ENCODE measurements around the gene ZNF620.

ZNF620 gene

GRCh38 chr3:40476478-40477470 lies 29.1 kb upstream of the ZNF620 start, which contains the start of gene ZNF619:
Gene ZNF619 (plus strand): TSS chr3:40477122. CDS start chr3:40477980, 858 bp downstream.
- Mint-ChIP-seq H3K9me3 (no peaks in the 10 kb centered on the region), H3K4me1 (peaks cover 30% of the 10 kb centered on the region), H3K27me3 (no peaks in the 10 kb centered on the region), H3K36me3 (peaks cover 25% of the 10 kb centered on the region), H3K4me3 (peak within 1 kb of the TSS; percentile 98), H3K27ac (peak within 1 kb of the TSS; percentile 100)
- peak; percentile 93 for ATAC-seq

- no peak for ATAC-seq
- H3K9me3 Mint-ChIP-seq: no peaks in the 10 kb centered on the region
- no peaks in the 10 kb centered on the region for H3K27me3 Mint-ChIP-seq
- H3K36me3 Mint-ChIP-seq: peaks cover 32% of the 10 kb centered on the region
- H3K27ac Mint-ChIP-seq: peak overlapping the region; percentile 100
- H3K4me1 Mint-ChIP-seq: peaks cover 35% of the 10 kb centered on the region
- peak overlapping the region; percentile 98 for H3K4me3 Mint-ChIP-seq
These were observed 28.2 kb upstream of the ZNF620 start for GRCh38 chr3:40477666-40478065.

- Mint-ChIP-seq H3K4me3 (no peak overlapping the region), H3K36me3 (peaks cover 68% of the 10 kb centered on the region), H3K4me1 (peaks cover 3% of the 10 kb centered on the region), H3K27me3 (no peaks in the 10 kb centered on the region), H3K9me3 (peaks cover 18% of the 10 kb centered on the region), H3K27ac (no peak overlapping the region)
- no peak for ATAC-seq
These were observed 18.7 kb upstream of the ZNF620 start for GRCh38 chr3:40487172-40487571.

GRCh38 chr3:40490916-40491315 lies 14.9 kb upstream of the ZNF620 start:
- Mint-ChIP-seq H3K9me3 (peaks cover 18% of the 10 kb centered on the region), H3K27ac (no peak overlapping the region), H3K4me1 (no peaks in the 10 kb centered on the region), H3K27me3 (no peaks in the 10 kb centered on the region), H3K36me3 (peaks cover 56% of the 10 kb centered on the region), H3K4me3 (no peak overlapping the region)
- no peak for ATAC-seq

GRCh38 chr3:40494698-40495097 lies 11.1 kb upstream of the ZNF620 start:
- H3K4me3 Mint-ChIP-seq: no peak overlapping the region
- H3K36me3 Mint-ChIP-seq: peaks cover 30% of the 10 kb centered on the region
- H3K4me1 Mint-ChIP-seq: no peaks in the 10 kb centered on the region
- H3K27me3 Mint-ChIP-seq: no peaks in the 10 kb centered on the region
- H3K9me3 Mint-ChIP-seq: peaks cover 5% of the 10 kb centered on the region
- H3K27ac Mint-ChIP-seq: no peak overlapping the region
- ATAC-seq: no peak

- Mint-ChIP-seq H3K36me3 (peaks cover 17% of the 10 kb centered on the region), H3K4me1 (no peaks in the 10 kb centered on the region), H3K27ac (no peak overlapping the region), H3K4me3 (no peak overlapping the region), H3K9me3 (peaks cover 2% of the 10 kb centered on the region), H3K27me3 (no peaks in the 10 kb centered on the region)
- ATAC-seq: no peak
These were observed 8.6 kb upstream of the ZNF620 start for GRCh38 chr3:40497288-40497687.

- no peak for ATAC-seq
- Mint-ChIP-seq H3K27ac (no peak overlapping the region), H3K36me3 (peaks cover 10% of the 10 kb centered on the region), H3K4me3 (no peak overlapping the region), H3K4me1 (no peaks in the 10 kb centered on the region), H3K27me3 (no peaks in the 10 kb centered on the region), H3K9me3 (peaks cover 2% of the 10 kb centered on the region)
These were observed 5.9 kb upstream of the ZNF620 start for GRCh38 chr3:40499952-40500351.

- Mint-ChIP-seq H3K4me3 (no peak overlapping the region), H3K9me3 (peaks cover 2% of the 10 kb centered on the region), H3K27me3 (no peaks in the 10 kb centered on the region), H3K4me1 (peaks cover 13% of the 10 kb centered on the region), H3K36me3 (peaks cover 10% of the 10 kb centered on the region), H3K27ac (no peak overlapping the region)
- no peak for ATAC-seq
These were observed 3.8 kb upstream of the ZNF620 start for GRCh38 chr3:40502034-40502433.

GRCh38 chr3:40504636-40505430 lies 1.0 kb upstream of the ZNF620 start:
- Mint-ChIP-seq H3K4me1 (peaks cover 27% of the 10 kb centered on the region), H3K4me3 (peak overlapping the region; percentile 89)

GRCh38 chr3:40511031-40511718 lies 5.3 kb downstream of the ZNF620 start:
- Mint-ChIP-seq H3K4me3 (peak overlapping the region; percentile 4), H3K4me1 (peaks cover 35% of the 10 kb centered on the region), H3K27ac (peak overlapping the region; percentile 82), H3K36me3 (peaks cover 68% of the 10 kb centered on the region), H3K27me3 (no peaks in the 10 kb centered on the region), H3K9me3 (peaks cover 5% of the 10 kb centered on the region)
- peak; percentile 99 for ATAC-seq

More at GRCh38 chr3:40504636-40505430, 1.0 kb upstream of the ZNF620 start:
- no peak for ATAC-seq
- H3K27ac Mint-ChIP-seq: peak overlapping the region; percentile 90
- H3K27me3 Mint-ChIP-seq: no peaks in the 10 kb centered on the region
- H3K36me3 Mint-ChIP-seq: peaks cover 14% of the 10 kb centered on the region
- H3K9me3 Mint-ChIP-seq: no peaks in the 10 kb centered on the region

- H3K27ac Mint-ChIP-seq: no peak overlapping the region
- no peak for ATAC-seq
- H3K27me3 Mint-ChIP-seq: no peaks in the 10 kb centered on the region
- no peaks in the 10 kb centered on the region for H3K9me3 Mint-ChIP-seq
- H3K4me3 Mint-ChIP-seq: no peak overlapping the region
- peaks cover 56% of the 10 kb centered on the region for H3K36me3 Mint-ChIP-seq
- peaks cover 2% of the 10 kb centered on the region for H3K4me1 Mint-ChIP-seq
These were observed 10.4 kb downstream of the ZNF620 start for GRCh38 chr3:40516201-40516600.

- H3K27me3 Mint-ChIP-seq: no peaks in the 10 kb centered on the region
- no peak overlapping the region for H3K4me3 Mint-ChIP-seq
- no peak overlapping the region for H3K27ac Mint-ChIP-seq
- H3K9me3 Mint-ChIP-seq: no peaks in the 10 kb centered on the region
- no peaks in the 10 kb centered on the region for H3K4me1 Mint-ChIP-seq
- no peak for ATAC-seq
- H3K36me3 Mint-ChIP-seq: peaks cover 46% of the 10 kb centered on the region
These were observed 12.2 kb downstream of the ZNF620 start for GRCh38 chr3:40518067-40518466.

GRCh38 chr3:40518848-40519247 lies 13.0 kb downstream of the ZNF620 start:
- Mint-ChIP-seq H3K4me3 (no peak overlapping the region), H3K27me3 (no peaks in the 10 kb centered on the region)

GRCh38 chr3:40521254-40521653 lies 15.4 kb downstream of the ZNF620 start:
- Mint-ChIP-seq H3K27ac (no peak overlapping the region), H3K27me3 (no peaks in the 10 kb centered on the region), H3K4me3 (no peak overlapping the region), H3K9me3 (no peaks in the 10 kb centered on the region), H3K36me3 (peaks cover 23% of the 10 kb centered on the region), H3K4me1 (peaks cover 12% of the 10 kb centered on the region)
- no peak for ATAC-seq

More at GRCh38 chr3:40518848-40519247, 13.0 kb downstream of the ZNF620 start:
- Mint-ChIP-seq H3K9me3 (no peaks in the 10 kb centered on the region), H3K4me1 (no peaks in the 10 kb centered on the region), H3K36me3 (peaks cover 40% of the 10 kb centered on the region), H3K27ac (no peak overlapping the region)
- no peak for ATAC-seq

- Mint-ChIP-seq H3K4me1 (peaks cover 24% of the 10 kb centered on the region), H3K27me3 (no peaks in the 10 kb centered on the region), H3K9me3 (no peaks in the 10 kb centered on the region), H3K27ac (peak overlapping the region; percentile 94), H3K36me3 (peaks cover 30% of the 10 kb centered on the region), H3K4me3 (peak overlapping the region; percentile 93)
- ATAC-seq: no peak
These were observed 17.9 kb downstream of the ZNF620 start for GRCh38 chr3:40523781-40524180.

Measured in stimulated activated memory B cell treated with anti-CD40 and anti-IgM and Interleukin-4, amounts not matched to agents 10 μg/mL and 1 μg/mL and 100 μg/mL, for 72 hours (primary cell).